Activated CD4-positive, CD25-positive, alpha-beta regulatory T cell treated with anti-CD3 and anti-CD28 coated beads, Interleukin-2, amount 50 U/mL, for 72 hours (primary cell): ENCODE measurements around the gene TRIOBP.

ENCODE experiments used
- DNase-seq: peaks from one replicate; pipeline ENCODE4 v3.0.0; 2021

TRIOBP gene

GRCh38 chr22:37664249-37665101 is 32.4 kb upstream of the TRIOBP start:
- DNase-seq = no peak

- no peak for DNase-seq
These were observed 31.4 kb upstream of the TRIOBP start for GRCh38 chr22:37665487-37665886.

- DNase-seq = no peak
These were observed 27.3 kb upstream of the TRIOBP start for GRCh38 chr22:37669586-37669985.

GRCh38 chr22:37672206-37672919 is 24.5 kb upstream of the TRIOBP start:
- DNase-seq = no peak

- no peak for DNase-seq
These were observed 23.9 kb upstream of the TRIOBP start for GRCh38 chr22:37672920-37673455.

GRCh38 chr22:37674248-37674647 is 22.6 kb upstream of the TRIOBP start:
- DNase-seq = no peak

GRCh38 chr22:37674951-37675929 is 21.6 kb upstream of the TRIOBP start, which contains the start of gene LGALS1:
LGALS1 (plus strand) TSS chr22:37675636; CDS start chr22:37675703, 67 bp downstream.
- peak; percentile 72 for DNase-seq

- DNase-seq = peak; percentile 42
These were observed 20.7 kb upstream of the TRIOBP start for GRCh38 chr22:37675930-37676735.

GRCh38 chr22:37676736-37677492 is 19.9 kb upstream of the TRIOBP start:
- peak; percentile 86 for DNase-seq

- DNase-seq = no peak
These were observed 19.3 kb upstream of the TRIOBP start for GRCh38 chr22:37677493-37677974.

GRCh38 chr22:37678372-37678771 is 18.5 kb upstream of the TRIOBP start:
- no peak for DNase-seq

- DNase-seq = no peak
These were observed 17.2 kb upstream of the TRIOBP start for GRCh38 chr22:37679670-37680069.

GRCh38 chr22:37680191-37680851 is 16.5 kb upstream of the TRIOBP start:
- no peak for DNase-seq

GRCh38 chr22:37681001-37681424 is 15.8 kb upstream of the TRIOBP start:
- DNase-seq = no peak

- DNase-seq = peak; percentile 77
These were observed 15.2 kb upstream of the TRIOBP start for GRCh38 chr22:37681556-37682049.

GRCh38 chr22:37684803-37685615 is 11.8 kb upstream of the TRIOBP start:
- no peak for DNase-seq

- DNase-seq = peak; percentile 78
These were observed 10.6 kb upstream of the TRIOBP start, which contains the start of gene NOL12 for GRCh38 chr22:37686002-37686982. NOL12 (plus strand) TSS chr22:37686343; CDS start chr22:37686393, 50 bp downstream.

GRCh38 chr22:37690407-37690806 is 6.4 kb upstream of the TRIOBP start:
- no peak for DNase-seq
